ENCODE measurements around the gene FBXO30.

The FBXO30 gene

GRCh38 chr6:145845557-145845956 lies 31.0 kb upstream of the FBXO30 start:
- TF ChIP-seq EZH2phosphoT487 (IDR thresholded peaks at IDR 0.05; ENCODE audit: low read length): no peak
- no peak for TF ChIP-seq EZH2 (optimal IDR thresholded peaks at IDR 0.05; ENCODE audit: low read depth, low read length)
- no peak for TF ChIP-seq CTCF (IDR thresholded peaks at IDR 0.05; ENCODE audit: low read length)
- H4K20me1 ChIP-seq (ENCODE audit: insufficient read depth, low read length): no peaks in the 10 kb centered on the region
- no peak overlapping the region for H3K27ac ChIP-seq (ENCODE audit: low read length)
- H3K4me1 ChIP-seq (ENCODE audit: low read length): no peaks in the 10 kb centered on the region
- no peak overlapping the region for H3K4me3 ChIP-seq (ENCODE audit: low read length)
- no peak overlapping the region for H2AFZ ChIP-seq (ENCODE audit: low read length)
- H3K9me3 ChIP-seq (replicated peaks; ENCODE audit: insufficient read depth, low read length): no peaks in the 10 kb centered on the region
- no peak overlapping the region for H3K4me2 ChIP-seq (ENCODE audit: low read depth, low read length)
- H3K36me3 ChIP-seq (replicated peaks; ENCODE audit: insufficient read depth, low read length): no peaks in the 10 kb centered on the region
- no peaks in the 10 kb centered on the region for H3K9me2 ChIP-seq (replicated peaks; ENCODE audit: insufficient read depth, low read length)
- H3K9ac ChIP-seq (ENCODE audit: low read length): no peak overlapping the region
- no peaks in the 10 kb centered on the region for H3F3A ChIP-seq (ENCODE audit: insufficient read depth, low read length)
- no peak for DNase-seq
- no peaks in the 10 kb centered on the region for H3K27me3 ChIP-seq (replicated peaks; ENCODE audit: insufficient read depth, low read length)
- no peaks in the 10 kb centered on the region for H3K79me2 ChIP-seq (ENCODE audit: low read length)

GRCh38 chr6:145844933-145845540 lies 30.4 kb upstream of the FBXO30 start:
- H3K9ac ChIP-seq (ENCODE audit: low read length): no peak overlapping the region
- H3K27ac ChIP-seq (ENCODE audit: low read length): no peak overlapping the region
- H3K9me2 ChIP-seq (replicated peaks; ENCODE audit: insufficient read depth, low read length): no peaks in the 10 kb centered on the region
- H3K4me2 ChIP-seq (ENCODE audit: low read depth, low read length): no peak overlapping the region
- no peak for DNase-seq
- H3K27me3 ChIP-seq (replicated peaks; ENCODE audit: insufficient read depth, low read length): no peaks in the 10 kb centered on the region
- H4K20me1 ChIP-seq (ENCODE audit: insufficient read depth, low read length): no peaks in the 10 kb centered on the region
- no peaks in the 10 kb centered on the region for H3K36me3 ChIP-seq (replicated peaks; ENCODE audit: insufficient read depth, low read length)
- H3F3A ChIP-seq (ENCODE audit: insufficient read depth, low read length): no peaks in the 10 kb centered on the region
- TF ChIP-seq EZH2 (optimal IDR thresholded peaks at IDR 0.05; ENCODE audit: low read depth, low read length): no peak
- H3K4me3 ChIP-seq (ENCODE audit: low read length): no peak overlapping the region
- H3K9me3 ChIP-seq (replicated peaks; ENCODE audit: insufficient read depth, low read length): no peaks in the 10 kb centered on the region
- H3K79me2 ChIP-seq (ENCODE audit: low read length): no peaks in the 10 kb centered on the region
- H2AFZ ChIP-seq (ENCODE audit: low read length): no peak overlapping the region
- no peaks in the 10 kb centered on the region for H3K4me1 ChIP-seq (ENCODE audit: low read length)

- H3K27ac ChIP-seq (ENCODE audit: low read length): no peak overlapping the region
- no peak overlapping the region for H3K9ac ChIP-seq (ENCODE audit: low read length)
- H3K27me3 ChIP-seq (replicated peaks; ENCODE audit: insufficient read depth, low read length): no peaks in the 10 kb centered on the region
- no peaks in the 10 kb centered on the region for H3F3A ChIP-seq (ENCODE audit: insufficient read depth, low read length)
- DNase-seq: no peak
- no peaks in the 10 kb centered on the region for H4K20me1 ChIP-seq (ENCODE audit: insufficient read depth, low read length)
- H3K4me3 ChIP-seq (ENCODE audit: low read length): no peak overlapping the region
- H3K79me2 ChIP-seq (ENCODE audit: low read length): no peaks in the 10 kb centered on the region
- no peaks in the 10 kb centered on the region for H3K36me3 ChIP-seq (replicated peaks; ENCODE audit: insufficient read depth, low read length)
- no peak overlapping the region for H3K4me2 ChIP-seq (ENCODE audit: low read depth, low read length)
- no peak overlapping the region for H2AFZ ChIP-seq (ENCODE audit: low read length)
- TF ChIP-seq EZH2 (optimal IDR thresholded peaks at IDR 0.05; ENCODE audit: low read depth, low read length) (no peak), CTCF (IDR thresholded peaks at IDR 0.05; ENCODE audit: low read length) (no peak), EZH2phosphoT487 (IDR thresholded peaks at IDR 0.05; ENCODE audit: low read length) (no peak)
- no peaks in the 10 kb centered on the region for H3K4me1 ChIP-seq (ENCODE audit: low read length)
- H3K9me3 ChIP-seq (replicated peaks; ENCODE audit: insufficient read depth, low read length): no peaks in the 10 kb centered on the region
- H3K9me2 ChIP-seq (replicated peaks; ENCODE audit: insufficient read depth, low read length): no peaks in the 10 kb centered on the region
Measured at GRCh38 chr6:145842693-145843546, 28.3 kb upstream of the FBXO30 start.

- Histone ChIP-seq H3K27me3 (replicated peaks; ENCODE audit: insufficient read depth, low read length) (no peaks in the 10 kb centered on the region), H3K4me1 (ENCODE audit: low read length) (no peaks in the 10 kb centered on the region), H3K9me3 (replicated peaks; ENCODE audit: insufficient read depth, low read length) (no peaks in the 10 kb centered on the region), H3F3A (ENCODE audit: insufficient read depth, low read length) (no peaks in the 10 kb centered on the region), H3K4me2 (ENCODE audit: low read depth, low read length) (no peak overlapping the region), H3K4me3 (ENCODE audit: low read length) (no peak overlapping the region), H3K27ac (ENCODE audit: low read length) (no peak overlapping the region), H3K9ac (ENCODE audit: low read length) (no peak overlapping the region), H3K79me2 (ENCODE audit: low read length) (no peaks in the 10 kb centered on the region), H3K36me3 (replicated peaks; ENCODE audit: insufficient read depth, low read length) (no peaks in the 10 kb centered on the region), H2AFZ (ENCODE audit: low read length) (no peak overlapping the region), H3K9me2 (replicated peaks; ENCODE audit: insufficient read depth, low read length) (no peaks in the 10 kb centered on the region), H4K20me1 (ENCODE audit: insufficient read depth, low read length) (no peaks in the 10 kb centered on the region)
- TF ChIP-seq EZH2phosphoT487 (IDR thresholded peaks at IDR 0.05; ENCODE audit: low read length): no peak
- TF ChIP-seq CTCF (IDR thresholded peaks at IDR 0.05; ENCODE audit: low read length): no peak
- DNase-seq: no peak
Measured at GRCh38 chr6:145841668-145842067, 27.1 kb upstream of the FBXO30 start.
